ENCODE data around the gene ATP1B4.

DNA sequence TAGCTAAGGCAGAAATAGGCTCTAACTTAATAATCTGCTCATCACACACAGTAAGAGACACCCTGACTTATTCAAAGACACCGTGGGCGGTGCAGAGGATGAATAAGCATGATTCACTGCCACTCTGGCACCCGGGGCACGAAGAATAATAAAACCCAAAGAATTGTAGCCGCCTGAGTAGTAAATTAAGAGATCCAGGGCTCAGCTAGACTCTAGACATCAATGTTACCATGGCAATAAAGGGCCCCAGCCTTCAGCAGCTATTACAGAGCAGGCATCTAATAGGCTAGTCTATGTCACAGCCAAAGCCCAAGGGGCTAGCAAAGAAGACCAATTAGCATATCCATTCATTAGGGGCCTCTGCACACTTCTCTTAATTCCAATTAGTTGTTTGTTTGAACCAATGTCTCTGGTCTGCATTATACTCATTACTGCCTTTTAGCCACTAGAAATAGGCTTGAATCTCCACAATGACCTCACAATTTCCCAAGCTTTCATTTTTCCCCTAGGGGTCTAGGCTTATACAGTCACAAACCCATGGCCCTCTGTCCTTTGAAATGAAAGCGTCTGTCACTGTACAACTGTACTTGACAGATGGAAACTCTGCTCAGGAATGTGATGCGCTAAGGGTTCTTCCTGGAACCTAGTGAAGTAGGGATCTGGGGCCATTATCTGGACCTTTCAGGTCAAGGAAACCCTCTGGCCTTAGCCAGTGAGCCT is 3.0 kb upstream of the ATP1B4 start:
- TF ChIP-seq, protein P1, sequence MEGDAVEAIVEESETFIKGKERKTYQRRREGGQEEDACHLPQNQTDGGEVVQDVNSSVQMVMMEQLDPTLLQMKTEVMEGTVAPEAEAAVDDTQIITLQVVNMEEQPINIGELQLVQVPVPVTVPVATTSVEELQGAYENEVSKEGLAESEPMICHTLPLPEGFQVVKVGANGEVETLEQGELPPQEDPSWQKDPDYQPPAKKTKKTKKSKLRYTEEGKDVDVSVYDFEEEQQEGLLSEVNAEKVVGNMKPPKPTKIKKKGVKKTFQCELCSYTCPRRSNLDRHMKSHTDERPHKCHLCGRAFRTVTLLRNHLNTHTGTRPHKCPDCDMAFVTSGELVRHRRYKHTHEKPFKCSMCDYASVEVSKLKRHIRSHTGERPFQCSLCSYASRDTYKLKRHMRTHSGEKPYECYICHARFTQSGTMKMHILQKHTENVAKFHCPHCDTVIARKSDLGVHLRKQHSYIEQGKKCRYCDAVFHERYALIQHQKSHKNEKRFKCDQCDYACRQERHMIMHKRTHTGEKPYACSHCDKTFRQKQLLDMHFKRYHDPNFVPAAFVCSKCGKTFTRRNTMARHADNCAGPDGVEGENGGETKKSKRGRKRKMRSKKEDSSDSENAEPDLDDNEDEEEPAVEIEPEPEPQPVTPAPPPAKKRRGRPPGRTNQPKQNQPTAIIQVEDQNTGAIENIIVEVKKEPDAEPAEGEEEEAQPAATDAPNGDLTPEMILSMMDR (IDR thresholded peaks at IDR 0.05) = no peak
- no peak for TF ChIP-seq POLR2A (IDR thresholded peaks at IDR 0.05)
